ENCODE measurements around the gene RBM15B.
A peak's percentile ranks its signal among the peaks of the same experiment; 100 is the strongest.

RBM15B gene

DNA sequence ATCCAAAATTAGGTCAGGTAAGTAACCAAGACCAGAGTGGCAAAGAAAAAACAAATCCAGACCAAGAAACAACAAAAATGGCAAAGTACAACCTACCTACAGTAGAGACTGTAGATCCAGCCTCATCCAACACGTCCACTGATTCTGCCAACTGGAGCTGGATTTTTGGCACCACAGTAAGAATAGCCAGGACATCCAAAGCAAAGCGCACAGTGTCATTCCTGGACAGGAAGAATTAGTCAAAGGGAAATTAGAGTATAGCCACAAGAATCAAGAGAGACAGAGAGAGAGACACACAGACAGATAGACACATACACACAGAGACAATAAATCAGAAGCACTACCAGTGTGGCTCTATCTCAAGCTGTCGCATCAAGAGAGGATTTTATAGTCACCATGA lies 31.1 kb downstream of the RBM15B start:
- DNase-seq (ENCODE audit: low read depth in 2 of 2), result no peak
- no peak overlapping the region for H3K4me3 ChIP-seq (replicated peaks in 1 of 2; ENCODE audit: low read depth in 2 of 2, low read length in 2 of 2)
- TF ChIP-seq, protein P1, sequence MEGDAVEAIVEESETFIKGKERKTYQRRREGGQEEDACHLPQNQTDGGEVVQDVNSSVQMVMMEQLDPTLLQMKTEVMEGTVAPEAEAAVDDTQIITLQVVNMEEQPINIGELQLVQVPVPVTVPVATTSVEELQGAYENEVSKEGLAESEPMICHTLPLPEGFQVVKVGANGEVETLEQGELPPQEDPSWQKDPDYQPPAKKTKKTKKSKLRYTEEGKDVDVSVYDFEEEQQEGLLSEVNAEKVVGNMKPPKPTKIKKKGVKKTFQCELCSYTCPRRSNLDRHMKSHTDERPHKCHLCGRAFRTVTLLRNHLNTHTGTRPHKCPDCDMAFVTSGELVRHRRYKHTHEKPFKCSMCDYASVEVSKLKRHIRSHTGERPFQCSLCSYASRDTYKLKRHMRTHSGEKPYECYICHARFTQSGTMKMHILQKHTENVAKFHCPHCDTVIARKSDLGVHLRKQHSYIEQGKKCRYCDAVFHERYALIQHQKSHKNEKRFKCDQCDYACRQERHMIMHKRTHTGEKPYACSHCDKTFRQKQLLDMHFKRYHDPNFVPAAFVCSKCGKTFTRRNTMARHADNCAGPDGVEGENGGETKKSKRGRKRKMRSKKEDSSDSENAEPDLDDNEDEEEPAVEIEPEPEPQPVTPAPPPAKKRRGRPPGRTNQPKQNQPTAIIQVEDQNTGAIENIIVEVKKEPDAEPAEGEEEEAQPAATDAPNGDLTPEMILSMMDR (IDR thresholded peaks at IDR 0.05; ENCODE audit: low read depth, low read length), result no peak

DNA sequence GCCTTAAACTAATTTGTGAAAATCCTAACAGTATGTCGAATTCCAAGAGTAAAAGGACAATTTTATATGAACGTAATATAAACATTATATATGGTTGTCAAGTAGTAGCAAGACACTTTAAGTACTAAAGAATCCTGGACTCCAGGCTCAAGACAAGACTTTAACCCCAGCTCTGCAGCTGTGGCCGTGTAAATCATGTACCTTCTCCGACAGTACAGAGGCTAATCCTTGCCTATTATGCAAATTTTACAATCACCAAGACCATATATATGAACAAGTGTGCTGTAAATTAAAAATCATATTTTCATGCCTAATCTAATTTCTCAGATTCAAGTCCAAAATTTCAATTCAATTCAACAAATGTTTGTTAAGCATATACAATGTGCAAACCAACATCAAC lies 35.8 kb downstream of the RBM15B start:
- TF ChIP-seq, protein P1 (IDR thresholded peaks at IDR 0.05; ENCODE audit: low read depth, low read length), result no peak
- no peak for DNase-seq (ENCODE audit: low read depth in 2 of 2)
- no peak overlapping the region for H3K4me3 ChIP-seq (replicated peaks in 1 of 2; ENCODE audit: low read depth in 2 of 2, low read length in 2 of 2)

DNA sequence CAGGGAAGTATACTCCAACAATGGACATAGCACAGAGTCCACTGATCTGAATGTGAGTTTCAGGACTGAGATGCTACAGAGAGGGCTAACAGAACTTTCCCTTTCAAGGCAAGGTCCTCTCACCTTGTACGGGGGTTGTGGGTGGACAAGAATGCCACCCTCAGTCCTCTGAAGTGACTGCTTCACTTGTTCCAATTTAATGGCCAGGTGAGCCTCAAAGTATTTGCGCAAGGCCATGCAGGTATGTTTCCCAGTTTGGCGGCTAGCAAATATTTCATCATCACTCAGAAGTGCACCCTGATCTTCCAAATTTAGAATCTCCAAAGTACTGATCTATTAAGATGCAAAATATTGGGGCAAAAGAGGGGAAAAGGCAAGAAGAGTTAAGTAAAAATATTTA lies 38.1 kb downstream of the RBM15B start:
- DNase-seq (ENCODE audit: low read depth in 2 of 2), result no peak
- TF ChIP-seq, protein P1 (IDR thresholded peaks at IDR 0.05; ENCODE audit: low read depth, low read length), result no peak
- H3K4me3 ChIP-seq (replicated peaks in 1 of 2; ENCODE audit: low read depth in 2 of 2, low read length in 2 of 2), result no peak overlapping the region

DNA sequence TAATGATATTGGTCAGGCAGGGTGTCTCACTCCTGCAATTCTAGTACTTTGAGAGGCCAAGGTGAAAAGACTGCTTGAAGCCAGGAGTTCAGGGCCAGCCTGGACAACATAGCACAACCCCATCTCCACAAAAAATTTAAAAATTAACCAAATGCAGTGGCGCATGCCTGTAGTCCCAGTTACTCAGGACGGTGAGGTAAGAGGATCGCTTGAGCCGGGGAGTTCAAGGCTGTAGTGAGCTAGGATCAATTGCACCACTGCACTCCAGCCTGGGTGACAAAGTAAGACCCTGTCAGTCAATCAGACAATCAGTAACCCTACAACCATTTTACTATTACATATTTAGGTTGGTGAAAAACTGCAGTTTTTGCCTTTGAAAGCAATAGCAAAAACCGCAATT lies 43.0 kb downstream of the RBM15B start:
- H3K4me3 ChIP-seq (replicated peaks in 1 of 2; ENCODE audit: low read depth in 2 of 2, low read length in 2 of 2), result no peak overlapping the region
- no peak for DNase-seq (ENCODE audit: low read depth in 2 of 2)
- TF ChIP-seq, protein P1 (IDR thresholded peaks at IDR 0.05; ENCODE audit: low read depth, low read length), result no peak

DNA sequence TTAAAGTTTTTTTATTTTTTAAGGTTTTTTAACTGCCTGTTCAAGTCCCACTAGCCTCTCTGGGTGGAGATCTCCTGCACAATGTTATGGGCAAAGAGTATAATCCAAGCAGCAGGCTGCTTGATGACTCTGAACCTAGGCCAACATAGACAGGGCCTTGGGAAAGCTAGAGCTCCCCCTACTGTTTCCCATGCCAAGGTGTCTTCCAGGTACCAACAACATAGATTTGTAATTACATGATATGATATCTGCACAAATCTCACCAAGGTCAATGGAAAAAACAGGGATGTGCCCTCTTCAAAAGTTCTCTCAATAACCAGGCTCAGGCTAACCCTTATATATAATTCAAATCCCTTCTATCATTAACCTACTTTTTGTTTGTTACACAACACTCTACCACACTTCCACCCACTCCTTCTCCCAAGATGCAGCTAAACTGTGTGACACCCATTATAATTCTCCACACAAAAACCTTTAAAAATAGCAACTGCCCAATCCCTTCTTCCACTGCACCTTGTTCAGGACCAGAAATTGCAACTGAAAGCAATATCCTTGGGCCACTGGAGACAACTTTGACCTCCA lies 43.8 kb downstream of the RBM15B start:
- H3K4me3 ChIP-seq (replicated peaks in 1 of 2; ENCODE audit: low read depth in 2 of 2, low read length in 2 of 2), result no peak overlapping the region
- peak; percentile 71 to 72 for DNase-seq (ENCODE audit: low read depth in 2 of 2)
- TF ChIP-seq, protein P1 (IDR thresholded peaks at IDR 0.05; ENCODE audit: low read depth, low read length), result peak; percentile 89

DNA sequence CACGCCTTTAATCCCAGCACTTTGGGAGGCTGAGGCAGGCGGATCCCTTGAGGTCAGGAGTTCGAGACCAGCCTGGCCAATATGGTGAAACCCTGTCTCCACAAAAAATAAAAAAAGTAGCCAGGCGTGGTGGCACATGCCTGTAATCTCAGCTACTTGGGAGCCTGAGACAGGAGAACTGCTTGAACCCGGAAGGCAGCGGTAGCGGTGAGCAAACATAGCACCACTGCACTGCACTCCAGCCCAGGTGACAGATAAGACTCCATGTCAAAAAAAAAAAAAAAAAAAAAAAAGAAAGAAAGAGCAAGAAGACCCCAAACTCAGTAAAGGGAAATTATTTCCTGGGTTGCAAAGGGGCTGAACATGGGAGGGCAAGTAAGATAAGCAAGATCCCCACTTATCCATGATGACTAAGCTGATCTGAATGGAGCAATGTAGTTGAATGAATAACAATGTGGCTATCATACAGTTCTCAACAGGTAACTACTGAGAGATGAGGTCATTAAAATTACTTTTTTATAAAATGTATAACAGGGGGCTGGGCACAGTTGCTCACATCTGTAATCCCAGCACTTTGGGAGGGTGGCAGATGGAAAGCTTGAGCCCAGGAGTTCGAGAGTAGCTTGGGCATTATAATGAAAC lies 46.0 kb downstream of the RBM15B start:
- TF ChIP-seq, protein P1 (IDR thresholded peaks at IDR 0.05; ENCODE audit: low read depth, low read length), result no peak

More for the DNA sequence above, 46.0 kb downstream of the RBM15B start:
- H3K4me3 ChIP-seq (replicated peaks in 1 of 2; ENCODE audit: low read depth in 2 of 2, low read length in 2 of 2), result no peak overlapping the region
- no peak for DNase-seq (ENCODE audit: low read depth in 2 of 2)
